Lung (tissue), 12 donors: ENCODE data around the gene DGKQ. TPM values are rescaled to one million over a fixed set of nuclear protein-coding genes. Genes with fewer than 3 reads are reported as not detected.
"Not testable (repeated sequence)": the region's sequence is repeated elsewhere in the genome, so short reads cannot be mapped to it uniquely, and the experiment has no call there.

Experiments
- ATAC-seq: fragments of 200-7000 bp; cut with Tn5 transposase; one replicate; pipeline ENCODE4 v1.9.1; 2020; ENCODE audit warnings: moderate number of reproducible peaks; ENCODE audit not compliant: insufficient read depth, low FRiP score
- DNase-seq, 3 donors: peaks; one replicate each; pipeline ENCODE4 v3.0.0-alpha.2; 2013 to 2017
- H3K27ac ChIP-seq, 2 donors: one replicate each; pipeline ENCODE4 v1.5.1; 2013; ENCODE audit warnings: mild to moderate bottlenecking in 2 of 2, moderate library complexity in 2 of 2, control low read depth in 1 of 2, inconsistent platforms in 1 of 2, low read depth in 1 of 2, low read length in 1 of 2
- H3K27me3 ChIP-seq, 3 donors: one replicate each; pipeline ENCODE4 v1.5.1; 2013; ENCODE audit warnings: low read length in 2 of 3; ENCODE audit not compliant: control insufficient read depth in 3 of 3, insufficient read depth in 3 of 3
- H3K36me3 ChIP-seq, 4 donors: one replicate each; pipeline ENCODE4 v1.5.1; 2013; ENCODE audit warnings: low read length in 4 of 4, mild to moderate bottlenecking in 1 of 4, moderate library complexity in 1 of 4; ENCODE audit not compliant: control insufficient read depth in 4 of 4, insufficient read depth in 4 of 4
- H3K4me1 ChIP-seq, 5 donors: one replicate each; pipeline ENCODE4 v1.5.1; 2013; ENCODE audit warnings: low read length in 5 of 5, mild to moderate bottlenecking in 2 of 5, moderate library complexity in 1 of 5; ENCODE audit not compliant: control insufficient read depth in 5 of 5, insufficient read depth in 5 of 5
- H3K4me3 ChIP-seq: one replicate; pipeline ENCODE4 v1.5.1; 2013; ENCODE audit warnings: mild to moderate bottlenecking, control low read depth, moderate library complexity
- H3K9ac ChIP-seq, 2 donors: one replicate each; pipeline ENCODE4 v1.5.1; 2013; ENCODE audit warnings: low read length in 2 of 2, control low read depth in 1 of 2; ENCODE audit not compliant: insufficient read depth in 1 of 2
- H3K9me3 ChIP-seq, 4 donors: one replicate each; pipeline ENCODE4 v1.5.1; 2013; ENCODE audit warnings: low read length in 3 of 4, mild to moderate bottlenecking in 1 of 4, moderate library complexity in 1 of 4; ENCODE audit not compliant: control insufficient read depth in 4 of 4, insufficient read depth in 3 of 4
- WGBS, 2 donors: extraction: QIAGEN DNeasy Blood & Tissue Kit; methylation state at CpG; one replicate each; pipeline ENCODE4 v1.1.7; 2013; 5-methylcytosine and 5-hydroxymethylcytosine counted together
- polyA plus RNA-seq, 2 donors: library from polyadenylated mRNA; stranded (reverse); fragments of 200-250 nt; gene quantifications; one replicate each; pipeline ENCODE4 v1.2.1, GENCODE V29; 2013
- total RNA-seq, 2 donors: library from RNA; depleted of rRNA in 1 of 2; stranded (reverse); fragments of >200 nt in 1 of 2; gene quantifications; one replicate each; pipeline ENCODE4 v1.2.1, GENCODE V29; 2014 to 2021
- TF ChIP-seq, protein P1 (sequence below): IDR thresholded peaks from 2 replicates; pipeline ENCODE4 v1.5.1; 2012; ENCODE audit warnings: mild to moderate bottlenecking; ENCODE audit errors: control extremely low read depth, extremely low read depth
- donor health status: control.
- donor health status: control.
- donor health status: Bipolar disorder and iron deficiency.
- donor health status: healthy.
- donor health status: DM: yes; HTN: yes; CAD: no.

Gene DGKQ
- total and polyA plus RNA-seq, 4 donors: 5.9 to 19.1 (median 8.4) TPM

DNA sequence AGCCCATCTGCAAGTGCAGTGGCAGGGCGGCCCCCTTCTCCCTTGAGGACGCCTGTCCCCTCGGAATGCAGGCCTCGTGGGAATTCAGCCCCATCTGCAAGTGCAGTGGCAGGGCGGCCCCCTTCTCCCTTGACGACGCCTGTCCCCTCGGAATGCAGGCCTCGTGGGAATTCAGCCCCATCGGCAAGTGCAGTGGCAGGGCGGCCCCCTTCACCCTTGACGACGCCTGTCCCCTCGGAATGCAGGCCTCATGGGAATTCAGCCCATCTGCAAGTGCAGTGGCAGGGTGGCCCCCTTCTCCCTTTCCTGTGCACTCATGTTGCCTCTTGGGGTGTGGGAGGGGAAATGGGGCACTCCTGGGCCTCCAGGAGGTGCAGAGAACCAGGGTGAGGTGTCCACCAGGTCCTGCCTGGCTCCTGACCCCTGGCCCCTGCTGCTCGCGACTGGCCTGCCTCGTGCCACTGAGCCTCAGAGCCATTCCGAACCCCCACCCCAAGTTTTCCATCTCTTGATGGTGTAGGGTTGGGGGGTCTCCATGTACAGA, 26.6 kb upstream of the DGKQ start:
- Histone ChIP-seq H3K9me3 (peaks cover 0 to 11% (median 0%) of the 10 kb centered on the region in 4 donors), H3K27ac (no peak overlapping the region), H3K9ac (no peak overlapping the region), H3K27me3 (peaks cover 14 to 65% (median 33%) of the 10 kb centered on the region in 3 donors), H3K4me3 (no peak overlapping the region), H3K36me3 (no peaks in the 10 kb centered on the region), H3K4me1 (peaks cover 0 to 20% (median 3%) of the 10 kb centered on the region in 5 donors)
- DNase-seq (no peak), ATAC-seq (no peak)
- 55 to 67% methylated on average over 18 of the region's 18 CpGs for WGBS, 2 donors
- TF ChIP-seq, protein P1, sequence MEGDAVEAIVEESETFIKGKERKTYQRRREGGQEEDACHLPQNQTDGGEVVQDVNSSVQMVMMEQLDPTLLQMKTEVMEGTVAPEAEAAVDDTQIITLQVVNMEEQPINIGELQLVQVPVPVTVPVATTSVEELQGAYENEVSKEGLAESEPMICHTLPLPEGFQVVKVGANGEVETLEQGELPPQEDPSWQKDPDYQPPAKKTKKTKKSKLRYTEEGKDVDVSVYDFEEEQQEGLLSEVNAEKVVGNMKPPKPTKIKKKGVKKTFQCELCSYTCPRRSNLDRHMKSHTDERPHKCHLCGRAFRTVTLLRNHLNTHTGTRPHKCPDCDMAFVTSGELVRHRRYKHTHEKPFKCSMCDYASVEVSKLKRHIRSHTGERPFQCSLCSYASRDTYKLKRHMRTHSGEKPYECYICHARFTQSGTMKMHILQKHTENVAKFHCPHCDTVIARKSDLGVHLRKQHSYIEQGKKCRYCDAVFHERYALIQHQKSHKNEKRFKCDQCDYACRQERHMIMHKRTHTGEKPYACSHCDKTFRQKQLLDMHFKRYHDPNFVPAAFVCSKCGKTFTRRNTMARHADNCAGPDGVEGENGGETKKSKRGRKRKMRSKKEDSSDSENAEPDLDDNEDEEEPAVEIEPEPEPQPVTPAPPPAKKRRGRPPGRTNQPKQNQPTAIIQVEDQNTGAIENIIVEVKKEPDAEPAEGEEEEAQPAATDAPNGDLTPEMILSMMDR: no peak

DNA sequence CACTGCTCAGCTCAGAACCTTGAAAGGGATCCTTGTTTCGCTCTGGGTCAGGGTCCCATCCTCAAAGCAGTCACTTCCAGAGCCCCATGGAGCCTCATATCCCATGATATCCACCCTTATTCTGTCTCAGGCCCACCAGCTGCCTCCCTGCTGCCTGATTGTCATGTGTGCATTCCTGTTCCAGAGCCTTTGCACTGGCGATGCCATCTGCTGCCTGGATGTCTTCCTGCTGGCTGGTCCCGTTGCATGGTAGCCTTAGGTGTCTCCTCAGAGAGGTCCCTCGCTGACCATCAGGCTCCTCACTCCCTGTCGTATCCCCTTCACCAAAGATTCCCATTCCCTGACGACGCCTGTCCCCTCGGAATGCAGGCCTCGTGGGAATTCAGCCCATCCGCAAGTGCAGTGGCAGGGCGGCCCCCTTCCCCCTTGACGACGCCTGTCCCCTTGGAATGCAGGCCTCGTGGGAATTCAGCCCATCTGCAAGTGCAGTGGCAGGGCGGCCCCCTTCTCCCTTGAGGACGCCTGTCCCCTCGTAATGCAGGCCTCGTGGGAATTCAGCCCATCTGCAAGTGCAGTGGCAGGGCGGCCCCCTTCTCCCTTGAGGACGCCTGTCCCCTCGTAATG, 26.0 kb upstream of the DGKQ start:
- H3K36me3 ChIP-seq, H3K9ac ChIP-seq, H3K4me3 ChIP-seq, DNase-seq, H3K27ac ChIP-seq, ATAC-seq: not testable (repeated sequence)
- 56 to 61% methylated on average over 16 to 21 of the region's 21 CpGs for WGBS, 2 donors
- H3K4me1 ChIP-seq: peaks cover 0 to 20% (median 3%) of the 10 kb centered on the region in 5 donors
- H3K9me3 ChIP-seq: peaks cover 0 to 11% (median 0%) of the 10 kb centered on the region in 4 donors
- peaks cover 14 to 60% (median 33%) of the 10 kb centered on the region in 3 donors for H3K27me3 ChIP-seq

DNA sequence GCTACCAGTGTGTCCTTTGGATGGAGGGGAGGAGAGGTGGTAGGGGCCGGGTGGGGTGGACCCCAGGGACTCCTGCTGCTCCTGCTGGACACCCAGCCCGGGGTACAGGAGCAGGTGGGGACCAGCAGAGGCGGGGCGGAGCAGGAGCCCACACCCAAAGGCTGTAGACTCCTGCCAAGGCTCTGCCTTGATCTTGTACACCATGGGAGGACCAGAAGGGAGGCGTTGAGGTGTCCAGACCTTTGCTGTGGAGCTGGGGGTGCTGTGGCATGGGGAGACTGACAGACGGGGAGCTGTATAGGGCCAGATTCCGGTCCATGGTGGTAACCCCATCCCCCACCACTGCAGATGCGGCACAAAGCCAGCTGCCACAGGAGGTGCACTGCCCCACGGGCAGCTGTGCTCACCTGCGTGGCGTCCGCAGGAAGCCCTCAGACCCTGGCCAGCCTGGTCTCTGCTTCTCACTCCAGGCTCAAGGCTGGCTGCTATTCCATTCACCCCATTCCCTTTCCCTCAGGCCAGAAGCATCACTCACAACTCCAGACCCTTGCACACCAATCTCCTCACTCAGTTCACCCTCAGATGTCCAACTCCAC, 24.8 kb upstream of the DGKQ start:
- 43 to 56% methylated on average over 12 of the region's 12 CpGs for WGBS, 2 donors
- ATAC-seq: no peak
- no peak overlapping the region for H3K4me3 ChIP-seq

More for the DNA sequence above, 24.8 kb upstream of the DGKQ start:
- Histone ChIP-seq H3K27me3 (peaks cover 9 to 51% (median 25%) of the 10 kb centered on the region in 3 donors), H3K9me3 (peaks cover 0 to 11% (median 0%) of the 10 kb centered on the region in 4 donors), H3K9ac (no peak overlapping the region), H3K36me3 (no peaks in the 10 kb centered on the region), H3K4me1 (peaks cover 0 to 16% (median 3%) of the 10 kb centered on the region in 5 donors), H3K27ac (no peak overlapping the region)
- TF ChIP-seq, protein P1: no peak
- DNase-seq: no peak
